Liver (tissue), 9 donors: ENCODE measurements around the gene MCTP2. TPM values are rescaled to one million over a fixed set of nuclear protein-coding genes. Genes with fewer than 3 reads are reported as not detected.

Source experiments
- DNase-seq: peaks from one replicate; pipeline ENCODE4 v3.0.0-alpha.2; 2017; ENCODE audit warnings: low spot score
- H3K27ac ChIP-seq, 2 donors: one replicate each; pipeline ENCODE4 v1.7.0; 2013; ENCODE audit warnings: inconsistent platforms in 2 of 2, low read length in 2 of 2, control low read depth in 1 of 2, low read depth in 1 of 2, mild to moderate bottlenecking in 1 of 2
- H3K27me3 ChIP-seq, 4 donors: one replicate each; pipeline versions ENCODE4 v1.6.1 to v1.7.0; 2013; ENCODE audit warnings: low read length in 3 of 4, inconsistent platforms in 1 of 4, mild to moderate bottlenecking in 1 of 4, moderate library complexity in 1 of 4; ENCODE audit not compliant: control insufficient read depth in 4 of 4, insufficient read depth in 4 of 4
- H3K36me3 ChIP-seq, 4 donors: one replicate each; pipeline versions ENCODE4 v1.6.1 to v1.7.0; 2013; ENCODE audit warnings: low read length in 3 of 4, mild to moderate bottlenecking in 3 of 4, low read depth in 1 of 4, moderate library complexity in 1 of 4; ENCODE audit not compliant: control insufficient read depth in 4 of 4, insufficient read depth in 3 of 4
- H3K4me1 ChIP-seq, 4 donors: one replicate each; pipeline versions ENCODE4 v1.6.1 to v1.7.0; 2013; ENCODE audit warnings: low read length in 3 of 4, mild to moderate bottlenecking in 3 of 4, moderate library complexity in 1 of 4; ENCODE audit not compliant: control insufficient read depth in 4 of 4, insufficient read depth in 4 of 4
- H3K4me3 ChIP-seq, 3 donors: one replicate each; pipeline versions ENCODE4 v1.6.1 to v1.7.0; 2013; ENCODE audit warnings: low read length in 3 of 3, control low read depth in 1 of 3, low read depth in 1 of 3, mild to moderate bottlenecking in 1 of 3
- H3K9ac ChIP-seq, 2 donors: one replicate each; pipeline ENCODE4 v1.7.0; 2013; ENCODE audit warnings: low read length in 2 of 2, mild to moderate bottlenecking in 2 of 2, moderate library complexity in 2 of 2, control low read depth in 1 of 2, low read depth in 1 of 2
- H3K9me3 ChIP-seq, 4 donors: one replicate each; pipeline versions ENCODE4 v1.6.1 to v1.7.0; 2013; ENCODE audit warnings: low read length in 3 of 4; ENCODE audit not compliant: control insufficient read depth in 4 of 4
- EGR1 ChIP-seq, 2 donors: IDR thresholded peaks; 2 replicates each; pipeline ENCODE4 v1.6.1; 2016 to 2018; ENCODE audit warnings: antibody characterized with exemption in 2 of 2, low read depth in 2 of 2
- FOXA1 ChIP-seq: IDR thresholded peaks from 2 replicates; pipeline ENCODE4 v1.6.1; 2016; ENCODE audit warnings: antibody characterized with exemption
- FOXA2 ChIP-seq: IDR thresholded peaks from 2 replicates; pipeline ENCODE4 v1.6.1; 2016; ENCODE audit warnings: antibody characterized with exemption
- GABPA ChIP-seq, 2 donors: IDR thresholded peaks in 1 of 2; conservative IDR thresholded peaks in 1 of 2; 2 replicates each; pipeline ENCODE4 v1.6.1; 2016; ENCODE audit warnings: antibody characterized with exemption in 2 of 2, mild to moderate bottlenecking in 1 of 2, moderate library complexity in 1 of 2
- HNF4A ChIP-seq, 2 donors: conservative IDR thresholded peaks; 2 replicates each; pipeline ENCODE4 v1.6.1; 2016; ENCODE audit warnings: antibody characterized with exemption in 2 of 2, mild to moderate bottlenecking in 2 of 2
- HNF4G ChIP-seq: IDR thresholded peaks from 2 replicates; pipeline ENCODE4 v1.6.1; 2016; ENCODE audit warnings: antibody characterized with exemption
- NR2F2 ChIP-seq: IDR thresholded peaks from 2 replicates; pipeline ENCODE4 v1.6.1; 2016; ENCODE audit warnings: antibody characterized with exemption
- RAD21 ChIP-seq, 2 donors: IDR thresholded peaks; 2 replicates each; pipeline ENCODE4 v1.6.1; 2016; ENCODE audit warnings: antibody characterized with exemption in 2 of 2, mild to moderate bottlenecking in 2 of 2
- RXRA ChIP-seq, 2 donors: IDR thresholded peaks; 2 replicates each; pipeline ENCODE4 v1.6.1; 2017 to 2018; ENCODE audit warnings: antibody characterized with exemption in 2 of 2, mild to moderate bottlenecking in 1 of 2
- SP1 ChIP-seq: IDR thresholded peaks from 2 replicates; pipeline ENCODE4 v1.6.1; 2018; ENCODE audit warnings: antibody characterized with exemption, mild to moderate bottlenecking
- TAF1 ChIP-seq: conservative IDR thresholded peaks from 2 replicates; pipeline ENCODE4 v1.6.1; 2016; ENCODE audit warnings: antibody characterized with exemption, mild to moderate bottlenecking
- YY1 ChIP-seq: IDR thresholded peaks from 2 replicates; pipeline ENCODE4 v1.6.1; 2016; ENCODE audit warnings: antibody characterized with exemption, mild to moderate bottlenecking
- WGBS: extraction: QIAGEN DNeasy Blood & Tissue Kit; methylation state at CpG from one replicate; pipeline ENCODE4 v1.1.7; 2013; 5-methylcytosine and 5-hydroxymethylcytosine counted together
- polyA plus RNA-seq, 2 donors: library from polyadenylated mRNA; stranded (reverse) in 1 of 2; unstranded in 1 of 2; fragments of 200-250 nt in 1 of 2; fragments of >200 nt in 1 of 2; fragmentation: Nextera tagmentation in 1 of 2; extraction: Ambion mirVana in 1 of 2; gene quantifications; one replicate each; pipeline versions ENCODE4 v1.2.1 to v1.2.3, GENCODE V29; 2013 to 2015
- total RNA-seq, 2 donors: library from RNA; depleted of rRNA; stranded (reverse); fragments of >200 nt; gene quantifications; one replicate each; pipeline ENCODE4 v1.2.3, GENCODE V29; 2014
- TF ChIP-seq, protein P1 (sequence below): IDR thresholded peaks from 2 replicates; pipeline ENCODE4 v1.6.1; 2016; ENCODE audit warnings: antibody characterized with exemption
- TF ChIP-seq, protein P2 (sequence below): IDR thresholded peaks from 2 replicates; pipeline ENCODE4 v1.6.1; 2016; ENCODE audit warnings: antibody characterized with exemption
- TF ChIP-seq, protein P3 (sequence below): IDR thresholded peaks from 2 replicates; pipeline ENCODE4 v1.6.1; 2016; ENCODE audit warnings: antibody characterized with exemption, mild to moderate bottlenecking
- TF ChIP-seq, protein P4 (sequence below): IDR thresholded peaks from 2 replicates; pipeline ENCODE4 v1.6.1; 2016; ENCODE audit warnings: antibody characterized with exemption
- TF ChIP-seq, protein P5 (sequence below): fragments of 150-350 bp; IDR thresholded peaks from 2 replicates; pipeline ENCODE4 v1.5.1; 2017; ENCODE audit warnings: improper control_type of control experiment, low read depth, low read length; ENCODE audit not compliant: missing input control
- donor health status: healthy.
- donor health status: healthy.
- donor health status: healthy.
- donor health status: healthy.
- donor health status: healthy.

Gene MCTP2
- total and polyA plus RNA-seq, 4 donors: 0.43 to 9.9 (median 3.5) TPM

DNA sequence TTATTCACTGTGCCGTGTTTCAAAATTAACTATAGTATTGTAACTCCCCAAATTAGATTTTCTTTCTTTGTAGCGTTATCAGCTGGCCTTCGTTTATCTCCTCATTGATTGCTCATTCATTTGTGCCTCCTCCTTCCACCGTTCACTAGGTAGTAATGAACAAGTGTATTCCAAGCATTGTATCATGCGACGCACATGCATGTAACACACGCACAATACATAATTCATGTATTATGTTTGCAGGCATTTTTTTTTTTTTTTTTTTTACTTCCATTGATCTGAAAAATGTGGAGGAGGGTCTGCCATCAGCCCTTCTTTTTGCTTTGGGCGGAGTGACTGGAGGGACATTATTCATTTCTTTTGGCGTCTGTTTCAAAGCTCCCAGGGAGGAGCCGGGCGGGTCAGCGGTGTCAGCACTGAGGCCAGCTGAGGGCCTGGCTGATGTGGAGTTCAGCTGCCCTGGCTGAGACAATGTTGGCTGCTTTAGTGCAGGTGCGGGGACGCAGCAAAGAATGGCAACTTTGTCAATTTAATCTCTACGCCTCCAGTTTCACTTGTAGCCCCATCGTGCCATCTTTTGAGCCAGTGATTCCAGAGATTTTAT, 107.0 kb downstream of the MCTP2 start:
- H3K36me3 ChIP-seq: no peaks in the 10 kb centered on the region
- H3K9ac ChIP-seq: no peak overlapping the region
- H3K4me1 ChIP-seq: no peaks in the 10 kb centered on the region
- H3K9me3 ChIP-seq: no peaks in the 10 kb centered on the region
- no peak for TF ChIP-seq RXRA (IDR thresholded peaks at IDR 0.05)
- TF ChIP-seq HNF4A (conservative IDR thresholded peaks at IDR 0.05): no peak
- TF ChIP-seq SP1: no peak
- TF ChIP-seq, protein P1, sequence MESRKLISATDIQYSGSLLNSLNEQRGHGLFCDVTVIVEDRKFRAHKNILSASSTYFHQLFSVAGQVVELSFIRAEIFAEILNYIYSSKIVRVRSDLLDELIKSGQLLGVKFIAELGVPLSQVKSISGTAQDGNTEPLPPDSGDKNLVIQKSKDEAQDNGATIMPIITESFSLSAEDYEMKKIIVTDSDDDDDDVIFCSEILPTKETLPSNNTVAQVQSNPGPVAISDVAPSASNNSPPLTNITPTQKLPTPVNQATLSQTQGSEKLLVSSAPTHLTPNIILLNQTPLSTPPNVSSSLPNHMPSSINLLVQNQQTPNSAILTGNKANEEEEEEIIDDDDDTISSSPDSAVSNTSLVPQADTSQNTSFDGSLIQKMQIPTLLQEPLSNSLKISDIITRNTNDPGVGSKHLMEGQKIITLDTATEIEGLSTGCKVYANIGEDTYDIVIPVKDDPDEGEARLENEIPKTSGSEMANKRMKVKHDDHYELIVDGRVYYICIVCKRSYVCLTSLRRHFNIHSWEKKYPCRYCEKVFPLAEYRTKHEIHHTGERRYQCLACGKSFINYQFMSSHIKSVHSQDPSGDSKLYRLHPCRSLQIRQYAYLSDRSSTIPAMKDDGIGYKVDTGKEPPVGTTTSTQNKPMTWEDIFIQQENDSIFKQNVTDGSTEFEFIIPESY: no peak
- TF ChIP-seq, protein P2, sequence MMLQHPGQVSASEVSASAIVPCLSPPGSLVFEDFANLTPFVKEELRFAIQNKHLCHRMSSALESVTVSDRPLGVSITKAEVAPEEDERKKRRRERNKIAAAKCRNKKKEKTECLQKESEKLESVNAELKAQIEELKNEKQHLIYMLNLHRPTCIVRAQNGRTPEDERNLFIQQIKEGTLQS: no peak
- TF ChIP-seq RAD21 (IDR thresholded peaks at IDR 0.05): no peak
- TF ChIP-seq, protein P3, sequence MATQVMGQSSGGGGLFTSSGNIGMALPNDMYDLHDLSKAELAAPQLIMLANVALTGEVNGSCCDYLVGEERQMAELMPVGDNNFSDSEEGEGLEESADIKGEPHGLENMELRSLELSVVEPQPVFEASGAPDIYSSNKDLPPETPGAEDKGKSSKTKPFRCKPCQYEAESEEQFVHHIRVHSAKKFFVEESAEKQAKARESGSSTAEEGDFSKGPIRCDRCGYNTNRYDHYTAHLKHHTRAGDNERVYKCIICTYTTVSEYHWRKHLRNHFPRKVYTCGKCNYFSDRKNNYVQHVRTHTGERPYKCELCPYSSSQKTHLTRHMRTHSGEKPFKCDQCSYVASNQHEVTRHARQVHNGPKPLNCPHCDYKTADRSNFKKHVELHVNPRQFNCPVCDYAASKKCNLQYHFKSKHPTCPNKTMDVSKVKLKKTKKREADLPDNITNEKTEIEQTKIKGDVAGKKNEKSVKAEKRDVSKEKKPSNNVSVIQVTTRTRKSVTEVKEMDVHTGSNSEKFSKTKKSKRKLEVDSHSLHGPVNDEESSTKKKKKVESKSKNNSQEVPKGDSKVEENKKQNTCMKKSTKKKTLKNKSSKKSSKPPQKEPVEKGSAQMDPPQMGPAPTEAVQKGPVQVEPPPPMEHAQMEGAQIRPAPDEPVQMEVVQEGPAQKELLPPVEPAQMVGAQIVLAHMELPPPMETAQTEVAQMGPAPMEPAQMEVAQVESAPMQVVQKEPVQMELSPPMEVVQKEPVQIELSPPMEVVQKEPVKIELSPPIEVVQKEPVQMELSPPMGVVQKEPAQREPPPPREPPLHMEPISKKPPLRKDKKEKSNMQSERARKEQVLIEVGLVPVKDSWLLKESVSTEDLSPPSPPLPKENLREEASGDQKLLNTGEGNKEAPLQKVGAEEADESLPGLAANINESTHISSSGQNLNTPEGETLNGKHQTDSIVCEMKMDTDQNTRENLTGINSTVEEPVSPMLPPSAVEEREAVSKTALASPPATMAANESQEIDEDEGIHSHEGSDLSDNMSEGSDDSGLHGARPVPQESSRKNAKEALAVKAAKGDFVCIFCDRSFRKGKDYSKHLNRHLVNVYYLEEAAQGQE: no peak
- no peak for TF ChIP-seq TAF1
- no peak for TF ChIP-seq FOXA1
- TF ChIP-seq EGR1 (IDR thresholded peaks at IDR 0.05; ENCODE audit: low read depth in 2 of 2): no peak
- no peak for TF ChIP-seq YY1
- TF ChIP-seq HNF4G: no peak
- no peak for TF ChIP-seq FOXA2
- TF ChIP-seq NR2F2: no peak
- TF ChIP-seq, protein P4, sequence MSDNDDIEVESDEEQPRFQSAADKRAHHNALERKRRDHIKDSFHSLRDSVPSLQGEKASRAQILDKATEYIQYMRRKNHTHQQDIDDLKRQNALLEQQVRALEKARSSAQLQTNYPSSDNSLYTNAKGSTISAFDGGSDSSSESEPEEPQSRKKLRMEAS: no peak
- TF ChIP-seq GABPA (IDR thresholded peaks at IDR 0.05 in 1 of 2, conservative IDR thresholded peaks at IDR 0.05 in 1 of 2): no peak
- TF ChIP-seq, protein P5, sequence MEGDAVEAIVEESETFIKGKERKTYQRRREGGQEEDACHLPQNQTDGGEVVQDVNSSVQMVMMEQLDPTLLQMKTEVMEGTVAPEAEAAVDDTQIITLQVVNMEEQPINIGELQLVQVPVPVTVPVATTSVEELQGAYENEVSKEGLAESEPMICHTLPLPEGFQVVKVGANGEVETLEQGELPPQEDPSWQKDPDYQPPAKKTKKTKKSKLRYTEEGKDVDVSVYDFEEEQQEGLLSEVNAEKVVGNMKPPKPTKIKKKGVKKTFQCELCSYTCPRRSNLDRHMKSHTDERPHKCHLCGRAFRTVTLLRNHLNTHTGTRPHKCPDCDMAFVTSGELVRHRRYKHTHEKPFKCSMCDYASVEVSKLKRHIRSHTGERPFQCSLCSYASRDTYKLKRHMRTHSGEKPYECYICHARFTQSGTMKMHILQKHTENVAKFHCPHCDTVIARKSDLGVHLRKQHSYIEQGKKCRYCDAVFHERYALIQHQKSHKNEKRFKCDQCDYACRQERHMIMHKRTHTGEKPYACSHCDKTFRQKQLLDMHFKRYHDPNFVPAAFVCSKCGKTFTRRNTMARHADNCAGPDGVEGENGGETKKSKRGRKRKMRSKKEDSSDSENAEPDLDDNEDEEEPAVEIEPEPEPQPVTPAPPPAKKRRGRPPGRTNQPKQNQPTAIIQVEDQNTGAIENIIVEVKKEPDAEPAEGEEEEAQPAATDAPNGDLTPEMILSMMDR: no peak
- no peak overlapping the region for H3K4me3 ChIP-seq
- H3K27ac ChIP-seq: no peak overlapping the region
- WGBS: 91% methylated on average over 16 of the region's 16 CpGs
- H3K27me3 ChIP-seq: no peaks in the 10 kb centered on the region
- no peak for DNase-seq
